GM19035 (cell line): ENCODE results near the gene RBP3.

Experiments
- ATAC-seq: cut with Tn5 transposase; IDR thresholded peaks from one replicate; pipeline ENCODE4 v1.9.1; 2021; ENCODE audit not compliant: unreplicated experiment

RBP3 gene

DNA sequence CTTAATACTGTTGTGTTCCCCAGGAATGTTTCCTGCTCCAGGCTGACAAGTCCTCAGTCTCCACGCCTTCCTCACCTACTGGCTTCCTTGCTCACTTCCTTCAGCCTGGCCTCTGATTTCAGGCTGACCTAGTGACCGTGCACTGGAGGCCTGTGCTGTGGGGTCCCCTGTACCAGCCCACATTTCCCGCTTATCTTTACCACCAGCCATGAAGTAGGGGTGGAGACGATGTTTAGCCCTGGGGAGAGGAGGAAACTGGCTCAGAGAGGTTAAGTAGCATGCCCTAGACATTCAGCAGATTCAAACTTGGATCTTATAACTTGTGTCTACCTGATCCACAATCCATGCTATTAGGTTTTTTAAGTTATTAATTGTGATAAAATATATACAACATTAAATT is 40.7 kb downstream of the RBP3 start:
- no peak for ATAC-seq

GRCh38 chr10:47389619-47390018 is 41.5 kb downstream of the RBP3 start:
- ATAC-seq = no peak

GRCh38 chr10:47396311-47396717 is 48.2 kb downstream of the RBP3 start:
- no peak for ATAC-seq

- no peak for ATAC-seq
Measured at GRCh38 chr10:47397256-47397655, 49.1 kb downstream of the RBP3 start.

DNA sequence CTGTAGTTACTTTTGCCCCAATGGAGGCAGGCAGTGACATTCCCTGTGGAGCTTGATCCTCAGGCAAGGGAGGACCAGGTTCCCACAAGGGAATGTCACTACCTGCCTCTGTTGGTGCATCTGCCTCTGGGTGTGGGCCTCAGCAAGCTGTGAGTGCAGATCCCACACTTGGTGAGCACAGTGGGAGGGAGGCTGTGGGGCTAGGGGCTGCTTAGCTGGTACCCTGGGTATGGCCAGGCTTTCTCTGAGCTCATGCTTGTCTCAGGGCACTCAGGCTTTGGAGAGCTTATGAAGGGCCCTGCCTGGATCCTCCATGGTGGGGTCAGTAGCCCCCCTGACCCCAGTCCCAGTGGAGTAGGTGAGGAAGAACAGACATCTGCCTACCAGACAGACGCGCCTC is 52.1 kb downstream of the RBP3 start:
- ATAC-seq = no peak

- ATAC-seq = no peak
Measured at GRCh38 chr10:47400786-47401185, 52.6 kb downstream of the RBP3 start.

GRCh38 chr10:47401210-47401609 is 53.0 kb downstream of the RBP3 start:
- no peak for ATAC-seq

GRCh38 chr10:47401874-47402640 is 53.9 kb downstream of the RBP3 start:
- ATAC-seq = no peak

DNA sequence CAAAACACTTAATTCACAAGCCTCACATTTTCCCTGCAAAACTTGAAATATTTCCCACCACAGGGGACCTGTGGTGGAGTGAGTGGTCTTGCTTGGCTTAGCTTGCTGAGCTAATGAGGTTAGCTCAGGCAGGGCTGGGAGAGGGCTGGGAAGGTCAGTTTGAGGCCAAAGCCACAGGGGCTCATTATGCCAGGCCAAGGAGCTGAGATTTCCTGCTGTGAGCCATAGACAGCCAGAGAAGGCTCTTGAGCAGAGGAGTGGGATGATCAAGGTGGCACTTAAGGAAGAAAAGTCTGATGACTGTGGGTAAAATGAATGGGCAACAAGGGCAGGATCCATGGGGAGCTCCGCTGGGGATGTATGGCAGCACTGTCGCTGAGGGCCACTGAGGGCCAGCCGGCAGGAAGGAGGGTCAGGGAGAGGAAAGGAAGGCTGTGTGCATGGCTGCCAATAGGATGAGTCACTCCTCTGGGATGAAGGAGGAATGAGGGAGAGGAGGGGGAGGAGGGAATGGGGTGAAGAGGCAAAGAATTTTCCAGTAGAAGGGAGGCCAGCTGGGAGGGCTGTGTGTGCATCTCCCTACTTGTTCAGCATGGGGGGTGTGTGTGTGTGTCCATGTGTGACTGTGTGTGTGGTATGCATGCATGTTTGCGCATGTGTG is 54.6 kb downstream of the RBP3 start:
- no peak for ATAC-seq

- ATAC-seq = no peak
Measured at GRCh38 chr10:47403446-47404318, 55.5 kb downstream of the RBP3 start.

DNA sequence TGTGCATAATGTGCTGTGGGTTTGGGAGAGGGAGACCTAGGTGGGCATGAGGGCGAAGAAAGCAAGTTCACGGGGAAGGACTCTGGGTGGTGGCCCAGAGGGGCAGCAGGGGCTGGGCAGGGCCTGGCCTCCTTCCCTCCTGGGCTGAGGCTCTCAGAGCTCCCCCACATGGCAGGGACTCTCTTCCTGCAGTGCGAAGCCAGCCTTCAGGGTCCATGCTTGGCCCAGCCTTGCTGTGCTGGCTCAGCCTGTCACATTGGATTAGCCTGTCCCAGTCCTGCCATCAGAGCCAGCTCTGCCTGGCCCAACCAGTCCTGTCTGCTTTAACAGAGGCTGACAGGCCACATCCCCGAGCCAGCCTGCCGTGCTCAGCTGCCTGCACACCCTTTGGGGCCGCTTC is 56.3 kb downstream of the RBP3 start:
- no peak for ATAC-seq

- no peak for ATAC-seq
Measured at GRCh38 chr10:47404937-47405336, 56.8 kb downstream of the RBP3 start.

DNA sequence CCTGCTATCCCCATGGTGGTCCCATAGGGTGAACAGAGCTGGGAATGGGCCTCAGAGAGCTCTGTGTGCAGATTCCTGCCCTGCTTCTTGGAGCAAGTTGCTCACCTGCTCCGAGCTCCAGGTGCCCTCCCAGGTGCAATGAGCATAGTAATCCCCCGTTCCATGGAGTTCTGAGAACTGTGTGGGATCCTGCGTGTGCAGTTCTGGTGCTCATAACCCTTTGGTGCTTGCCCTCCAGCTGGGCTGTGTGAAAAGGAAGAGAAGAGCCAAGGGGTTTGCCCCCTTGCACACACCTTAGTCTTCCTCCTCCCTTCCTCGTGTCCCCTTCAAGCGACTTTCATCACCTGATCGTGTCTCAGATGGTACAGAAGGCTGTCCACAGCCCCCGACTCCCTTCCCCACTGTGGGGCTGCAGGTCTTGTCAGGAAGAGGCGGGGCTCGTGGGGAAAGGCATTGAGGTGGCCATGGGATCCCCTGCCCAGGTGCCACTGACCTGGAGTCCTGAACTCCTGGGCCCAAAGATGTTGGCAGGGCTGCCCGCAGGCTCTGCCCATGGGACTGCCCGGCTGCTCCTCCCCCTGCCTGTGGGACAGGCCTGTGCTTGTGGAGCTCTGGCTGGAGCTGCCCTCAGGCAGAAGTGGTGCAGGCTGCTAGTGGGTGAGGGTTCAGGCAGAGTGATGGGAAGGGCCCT is 57.8 kb downstream of the RBP3 start:
- no peak for ATAC-seq

- no peak for ATAC-seq
Measured at GRCh38 chr10:47406548-47406869, 58.3 kb downstream of the RBP3 start.

DNA sequence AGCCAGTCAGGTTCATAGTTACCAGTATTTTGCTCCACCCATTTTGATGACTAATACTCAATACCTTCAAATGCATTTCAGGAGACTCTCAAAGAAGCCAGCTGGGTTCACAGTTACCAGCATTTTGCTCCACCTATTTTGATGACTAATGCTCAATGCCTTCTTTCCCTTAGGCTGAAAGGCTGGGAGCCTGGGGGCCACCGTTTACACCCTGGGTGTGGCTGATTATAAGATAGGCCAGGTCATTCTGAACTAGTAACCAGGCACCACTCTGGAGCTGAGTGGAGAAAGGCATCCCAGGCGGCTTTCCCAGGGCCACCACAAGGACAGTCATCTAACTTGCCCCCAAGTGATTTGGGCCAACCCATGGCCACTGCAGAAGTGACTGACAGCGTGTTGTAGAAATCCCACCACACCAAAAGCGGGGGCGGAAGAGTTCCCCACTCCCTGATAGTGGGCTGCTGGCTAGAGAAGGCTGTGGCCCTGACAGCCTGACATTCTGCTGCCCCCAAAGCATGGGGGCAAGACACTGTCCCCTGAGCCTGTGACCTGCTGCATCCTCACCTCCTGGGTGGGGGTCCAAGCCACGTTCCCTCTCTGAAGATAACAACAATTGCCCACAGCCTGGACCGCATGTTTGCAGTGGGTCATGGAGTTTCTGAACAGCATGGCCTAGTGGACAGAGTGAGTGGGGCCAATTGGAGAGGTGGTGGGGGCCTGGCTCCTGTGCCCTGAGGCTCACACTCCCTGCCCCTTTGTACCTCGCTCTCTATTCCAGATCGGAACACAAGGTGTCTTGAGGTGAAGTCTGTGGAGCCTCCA is 58.9 kb downstream of the RBP3 start:
- ATAC-seq = no peak
